ENCODE data around the gene ARG2.

DNA sequence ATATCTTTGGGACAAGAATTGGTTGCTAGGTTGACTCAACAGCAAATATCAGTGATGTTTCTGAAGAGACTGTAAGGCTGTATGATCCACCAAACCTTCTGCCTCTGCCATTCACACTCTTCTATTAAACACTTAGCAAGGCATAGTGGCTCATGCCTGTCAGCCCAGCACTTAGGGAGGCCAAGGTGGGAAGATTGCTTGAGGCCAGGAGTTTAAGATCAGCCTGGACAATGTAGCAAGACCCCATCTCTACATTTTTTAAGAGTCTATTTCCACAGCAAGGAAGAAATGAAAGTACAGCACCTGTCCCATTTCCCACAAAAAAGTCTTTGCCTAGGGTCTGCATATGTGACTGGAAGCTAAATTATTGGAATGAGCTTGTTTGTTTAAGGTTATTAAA, 7.8 kb downstream of the ARG2 start:
- no peak for TF ChIP-seq POLR2A (IDR thresholded peaks at IDR 0.05)
- TF ChIP-seq, protein P1, sequence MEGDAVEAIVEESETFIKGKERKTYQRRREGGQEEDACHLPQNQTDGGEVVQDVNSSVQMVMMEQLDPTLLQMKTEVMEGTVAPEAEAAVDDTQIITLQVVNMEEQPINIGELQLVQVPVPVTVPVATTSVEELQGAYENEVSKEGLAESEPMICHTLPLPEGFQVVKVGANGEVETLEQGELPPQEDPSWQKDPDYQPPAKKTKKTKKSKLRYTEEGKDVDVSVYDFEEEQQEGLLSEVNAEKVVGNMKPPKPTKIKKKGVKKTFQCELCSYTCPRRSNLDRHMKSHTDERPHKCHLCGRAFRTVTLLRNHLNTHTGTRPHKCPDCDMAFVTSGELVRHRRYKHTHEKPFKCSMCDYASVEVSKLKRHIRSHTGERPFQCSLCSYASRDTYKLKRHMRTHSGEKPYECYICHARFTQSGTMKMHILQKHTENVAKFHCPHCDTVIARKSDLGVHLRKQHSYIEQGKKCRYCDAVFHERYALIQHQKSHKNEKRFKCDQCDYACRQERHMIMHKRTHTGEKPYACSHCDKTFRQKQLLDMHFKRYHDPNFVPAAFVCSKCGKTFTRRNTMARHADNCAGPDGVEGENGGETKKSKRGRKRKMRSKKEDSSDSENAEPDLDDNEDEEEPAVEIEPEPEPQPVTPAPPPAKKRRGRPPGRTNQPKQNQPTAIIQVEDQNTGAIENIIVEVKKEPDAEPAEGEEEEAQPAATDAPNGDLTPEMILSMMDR (IDR thresholded peaks at IDR 0.05), result no peak
- no peak for TF ChIP-seq POLR2AphosphoS5 (IDR thresholded peaks at IDR 0.05)
- no peak for TF ChIP-seq EP300 (IDR thresholded peaks at IDR 0.05)

All from suprapubic skin (tissue), 4 donors.